ENCODE measurements around the gene MYBPC1.

The MYBPC1 gene

DNA sequence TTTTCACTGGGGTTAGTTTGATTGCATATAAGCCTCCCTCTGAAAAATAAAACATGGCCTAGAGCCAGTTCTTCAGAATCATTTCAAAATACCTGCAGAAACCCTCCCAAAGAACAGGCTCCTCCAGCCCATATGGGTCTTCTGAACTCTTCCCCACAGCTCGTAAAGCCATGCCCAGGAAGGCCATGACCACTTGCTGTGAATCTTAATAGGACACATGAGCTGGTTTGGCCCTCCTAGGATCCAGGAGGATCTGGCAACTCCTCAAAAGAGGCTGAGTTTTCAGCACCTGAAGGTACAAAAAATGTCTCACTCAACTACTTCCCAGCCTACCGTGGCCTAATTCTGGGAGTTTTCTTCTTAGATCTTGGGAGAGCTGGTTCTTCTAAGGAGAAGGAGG lies 2.4 kb downstream of the MYBPC1 start:
- DNase-seq: no peak
- intact Hi-C loops (cut with DNase I): no loop called here

DNA sequence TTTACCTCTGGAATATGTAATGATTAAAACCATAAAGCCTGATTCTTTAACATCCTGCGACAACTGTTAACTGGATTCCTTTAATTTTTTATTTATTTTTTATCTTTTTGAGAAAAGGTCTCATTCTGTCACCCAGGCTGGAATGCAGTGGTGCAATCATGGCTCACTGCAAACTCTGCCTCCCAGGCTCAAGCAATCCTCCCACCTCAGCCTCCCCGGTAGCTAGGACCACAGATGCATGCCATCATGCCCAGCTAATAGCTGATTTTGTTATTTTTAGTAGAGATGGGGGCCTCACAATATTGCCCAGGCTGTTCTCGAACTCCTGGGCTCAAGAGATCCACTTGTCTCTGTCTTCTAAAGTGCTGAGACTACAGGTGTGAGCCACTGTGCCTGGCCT lies 3.7 kb downstream of the MYBPC1 start:
- DNase-seq: no peak
- intact Hi-C loops (cut with DNase I): no loop called here

DNA sequence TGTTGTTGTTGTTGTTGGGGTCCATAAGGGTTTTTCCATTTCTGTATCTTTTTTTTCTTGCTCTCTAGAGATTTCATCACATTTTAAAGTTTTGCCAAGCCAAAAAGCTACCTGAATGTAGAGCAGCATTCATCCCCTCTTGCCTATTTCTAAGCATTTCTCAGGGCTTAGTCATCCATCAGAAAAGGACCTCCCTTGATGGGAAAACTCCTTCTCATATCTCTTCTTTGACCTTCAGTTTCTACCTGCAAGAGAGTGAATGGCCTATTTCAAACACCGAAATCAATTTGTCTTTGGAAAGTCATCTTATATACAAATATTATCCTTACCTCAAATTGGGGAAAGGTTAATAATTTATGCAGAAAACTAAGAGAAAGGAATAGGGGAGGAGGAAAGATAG lies 4.5 kb downstream of the MYBPC1 start:
- DNase-seq: no peak
- intact Hi-C loops (cut with DNase I): no loop called here

DNA sequence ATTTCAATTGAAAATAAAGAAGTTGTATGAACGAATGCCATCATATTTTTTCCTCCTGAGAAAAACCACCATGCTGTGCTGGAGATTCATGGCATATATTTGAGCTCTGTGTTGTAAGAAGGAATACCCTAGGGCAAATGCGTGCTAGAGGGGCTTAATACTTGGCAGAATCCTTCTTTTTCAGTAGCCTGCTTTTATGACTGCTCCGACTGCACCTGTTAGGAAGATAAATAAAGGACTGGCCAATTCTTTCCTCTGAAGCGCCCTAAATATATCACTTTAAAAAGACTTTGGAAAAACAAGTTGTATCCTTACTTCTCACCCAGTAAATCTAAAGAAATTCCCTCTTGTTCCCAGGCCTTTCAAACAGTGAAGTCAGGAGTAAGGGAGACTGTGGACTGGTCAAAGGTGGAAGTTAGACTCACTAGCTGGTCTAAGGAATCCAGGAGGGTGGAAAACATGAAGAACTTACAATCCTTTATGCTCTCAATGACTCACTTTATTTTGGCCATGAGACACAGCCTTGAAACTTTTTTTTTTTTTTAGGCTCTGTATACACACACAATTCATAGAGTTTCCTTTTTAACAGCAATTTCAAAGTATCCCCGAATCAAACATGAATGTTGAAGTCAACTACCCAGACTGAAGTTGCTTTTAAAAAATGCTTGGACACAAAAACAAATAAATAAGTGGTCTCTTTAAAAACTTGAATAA lies 5.2 kb downstream of the MYBPC1 start:
- no peak for DNase-seq
- intact Hi-C loops (cut with DNase I): no loop called here

DNA sequence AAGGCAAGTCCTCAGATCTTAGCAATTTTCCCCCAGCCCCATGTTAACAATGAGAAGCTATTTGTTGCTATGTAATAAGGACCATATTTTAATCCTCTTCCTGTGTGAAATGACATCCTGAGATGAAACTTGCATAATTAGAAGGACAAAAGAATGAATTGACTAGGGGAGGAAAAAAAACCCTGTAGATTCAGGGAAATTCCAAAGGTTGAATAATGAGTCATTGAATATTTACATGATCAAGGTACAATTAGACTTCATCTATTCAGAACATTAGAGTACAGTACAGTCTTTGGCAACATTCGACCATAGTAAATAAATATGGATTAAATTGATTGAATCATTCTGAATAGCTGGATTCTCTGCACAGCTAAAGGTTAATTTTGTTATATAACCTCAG lies 9.4 kb downstream of the MYBPC1 start:
- intact Hi-C loops (cut with DNase I): no loop called here
- DNase-seq: no peak

DNA sequence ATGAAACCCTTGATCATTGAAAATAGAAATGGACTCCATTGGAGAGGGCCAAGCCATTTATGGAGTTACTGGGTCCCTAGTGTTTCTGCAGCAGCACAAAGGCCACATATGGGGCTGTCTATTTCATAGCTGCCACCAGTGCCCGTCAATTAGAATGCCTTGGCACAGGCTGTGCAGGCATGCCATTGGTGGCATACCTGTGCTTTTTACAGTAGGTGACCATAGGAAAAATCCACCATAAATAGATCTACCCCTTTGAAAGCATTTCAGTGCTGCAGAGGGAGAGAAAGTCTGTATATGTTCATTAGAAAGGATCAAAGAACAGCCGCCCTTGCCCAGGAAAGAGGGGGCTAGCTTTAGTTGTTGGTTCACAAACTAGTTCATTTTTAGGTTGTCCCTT lies 13.1 kb downstream of the MYBPC1 start:
- intact Hi-C loops (cut with DNase I): no loop called here
- DNase-seq: no peak

DNA sequence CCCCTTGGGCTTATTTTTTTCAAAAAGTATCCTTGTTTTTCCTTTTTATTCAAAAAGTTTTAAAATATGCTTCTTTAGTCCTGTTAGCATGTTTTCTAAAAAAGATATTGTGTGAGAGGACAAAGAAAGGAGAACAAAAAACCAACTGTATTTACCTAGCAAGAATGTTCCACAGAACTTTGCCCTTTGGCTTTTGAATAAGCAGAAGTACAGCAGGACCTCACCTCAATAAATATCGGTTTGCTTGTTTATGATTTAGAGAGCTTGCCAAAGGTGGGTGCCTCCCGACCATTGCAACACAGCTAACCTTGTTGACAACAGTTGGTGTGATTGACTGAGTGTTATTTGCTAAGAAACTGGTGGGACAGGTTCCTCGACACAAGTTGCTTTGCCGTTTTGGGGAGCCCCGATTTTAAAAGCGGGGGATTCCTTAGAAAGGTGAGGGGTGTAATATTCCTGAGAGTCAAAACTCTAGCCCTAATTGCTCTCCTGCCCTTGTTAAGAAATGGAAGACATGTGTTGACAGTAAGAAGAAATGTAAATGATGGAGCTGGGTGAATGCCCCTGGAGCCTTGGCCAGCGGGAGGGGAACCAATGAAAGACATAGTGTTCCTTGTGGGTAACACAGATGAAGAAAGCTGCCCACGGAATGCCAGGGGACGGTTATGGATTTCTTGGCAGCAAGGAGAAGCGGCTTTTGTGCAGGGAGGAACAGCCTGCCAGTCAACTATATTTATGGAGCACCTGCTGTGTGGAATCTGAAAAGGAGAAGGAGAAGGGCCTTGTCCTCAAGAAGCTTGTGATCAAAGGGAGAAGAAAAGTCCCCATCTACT lies 13.7 kb downstream of the MYBPC1 start:
- DNase-seq: no peak
- intact Hi-C loops (cut with DNase I): no loop called here

DNA sequence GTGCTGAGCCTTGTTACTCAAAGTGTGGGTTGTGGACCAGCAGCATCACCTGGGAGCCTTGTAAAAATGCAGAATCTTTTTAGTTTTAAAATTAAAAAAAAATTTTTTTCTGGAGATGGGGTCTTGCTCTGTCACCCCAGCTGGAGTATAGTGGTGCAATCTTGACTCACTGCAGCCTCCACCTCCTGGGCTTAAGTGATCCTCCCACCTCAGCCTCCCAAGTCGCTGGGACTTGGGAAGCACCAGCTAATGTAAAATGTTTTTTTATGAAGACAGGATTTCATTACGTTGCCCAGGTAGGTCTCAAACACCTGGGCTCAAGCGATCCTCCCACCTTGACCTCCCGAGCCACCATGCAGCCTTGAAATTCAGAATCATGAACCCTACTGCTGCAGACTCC lies 14.4 kb downstream of the MYBPC1 start:
- no peak for DNase-seq
- intact Hi-C loops (cut with DNase I): no loop called here

DNA sequence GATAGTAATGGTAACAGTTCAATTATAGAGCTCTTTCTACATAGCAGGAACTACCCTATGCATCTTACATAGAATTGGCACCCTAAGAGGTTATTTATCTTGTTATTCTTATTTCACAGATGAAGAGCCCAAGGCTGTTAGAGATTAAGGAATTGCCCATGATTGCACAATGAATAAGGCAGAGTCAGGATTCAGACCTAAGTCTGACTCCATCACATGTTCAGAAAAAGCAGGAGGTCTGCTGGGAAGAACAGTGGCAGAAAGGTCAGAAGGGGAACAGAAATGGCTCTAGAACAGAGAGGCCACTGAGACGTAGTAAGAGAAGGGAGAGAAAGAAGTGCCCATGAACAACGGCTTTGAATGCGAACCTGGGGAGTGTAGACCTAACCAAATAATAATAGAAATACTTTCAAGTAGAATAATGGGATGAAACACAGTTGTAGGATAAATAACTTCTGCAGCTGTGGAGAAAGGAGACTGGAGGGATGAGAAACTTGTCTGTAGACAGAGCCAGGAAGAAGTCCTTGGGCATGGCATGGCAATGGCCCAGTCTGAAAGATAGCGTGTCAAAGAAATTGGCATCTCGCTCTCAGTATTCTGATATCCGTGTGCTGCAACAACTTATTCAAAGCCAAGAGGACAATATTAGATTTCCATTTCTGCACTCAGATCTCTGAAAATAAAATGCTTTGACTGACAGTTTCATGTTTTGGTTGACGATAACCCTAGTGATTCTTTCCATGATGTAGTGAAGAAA lies 17.6 kb downstream of the MYBPC1 start:
- intact Hi-C loops (cut with DNase I): no loop called here
- no peak for DNase-seq

DNA sequence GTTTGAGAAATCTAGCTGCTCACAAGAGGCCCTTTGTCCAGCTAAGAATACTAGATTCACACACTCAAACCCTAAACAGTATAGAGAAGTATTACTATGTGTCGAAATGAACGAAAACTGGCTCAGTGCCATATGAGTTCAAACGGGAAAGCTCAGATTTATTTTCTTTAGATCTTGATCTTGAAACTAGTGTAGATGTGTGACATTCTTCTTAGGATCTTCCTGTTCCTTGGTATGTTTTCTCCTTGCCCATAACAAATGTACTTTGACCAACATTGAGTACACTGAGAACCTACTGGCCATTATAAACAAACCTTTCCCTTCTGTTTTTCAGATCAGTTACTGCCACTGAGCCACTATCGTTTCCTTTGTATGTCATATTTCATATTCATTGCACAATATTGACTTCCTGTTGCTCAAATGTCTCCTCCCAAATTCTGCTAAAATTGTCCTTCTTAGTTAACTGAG lies 21.3 kb downstream of the MYBPC1 start:
- DNase-seq: no peak
- intact Hi-C loops (cut with DNase I): no loop called here

DNA sequence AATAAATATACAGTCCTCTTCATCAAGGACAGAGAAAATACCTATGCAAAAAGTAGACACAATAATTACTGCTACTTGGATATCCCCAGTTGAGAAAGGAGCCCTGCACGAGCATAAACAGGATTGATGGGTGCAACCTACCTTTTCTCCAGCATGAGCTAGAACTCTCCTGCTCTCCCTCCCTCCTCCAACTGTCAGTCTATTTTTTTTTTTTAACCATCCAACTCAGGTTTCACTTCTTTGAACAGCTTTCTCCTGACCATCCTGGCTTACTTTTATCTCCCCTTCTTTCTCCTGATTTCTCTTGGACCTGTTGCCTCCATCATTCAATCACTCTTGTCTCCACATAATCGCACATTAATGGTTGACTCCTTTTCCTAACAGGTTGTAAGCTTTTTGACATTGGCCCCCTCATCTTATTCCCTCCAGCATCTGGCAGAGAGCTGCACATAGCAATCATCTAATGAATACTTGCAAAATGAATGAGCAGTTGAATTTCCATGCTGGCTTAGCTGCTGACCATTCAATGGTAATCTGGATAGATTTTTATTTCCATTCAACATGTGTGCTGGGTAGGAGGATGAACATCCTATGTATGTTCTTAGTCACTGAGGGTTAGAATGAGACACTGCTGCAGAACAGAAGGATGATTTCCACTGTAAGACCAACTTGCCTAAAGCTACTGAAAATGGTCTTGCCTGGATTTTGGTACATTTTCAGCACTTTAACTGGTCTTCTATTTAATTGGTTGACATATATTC lies 24.4 kb downstream of the MYBPC1 start:
- intact Hi-C loops (cut with DNase I): no loop called here
- no peak for DNase-seq

DNA sequence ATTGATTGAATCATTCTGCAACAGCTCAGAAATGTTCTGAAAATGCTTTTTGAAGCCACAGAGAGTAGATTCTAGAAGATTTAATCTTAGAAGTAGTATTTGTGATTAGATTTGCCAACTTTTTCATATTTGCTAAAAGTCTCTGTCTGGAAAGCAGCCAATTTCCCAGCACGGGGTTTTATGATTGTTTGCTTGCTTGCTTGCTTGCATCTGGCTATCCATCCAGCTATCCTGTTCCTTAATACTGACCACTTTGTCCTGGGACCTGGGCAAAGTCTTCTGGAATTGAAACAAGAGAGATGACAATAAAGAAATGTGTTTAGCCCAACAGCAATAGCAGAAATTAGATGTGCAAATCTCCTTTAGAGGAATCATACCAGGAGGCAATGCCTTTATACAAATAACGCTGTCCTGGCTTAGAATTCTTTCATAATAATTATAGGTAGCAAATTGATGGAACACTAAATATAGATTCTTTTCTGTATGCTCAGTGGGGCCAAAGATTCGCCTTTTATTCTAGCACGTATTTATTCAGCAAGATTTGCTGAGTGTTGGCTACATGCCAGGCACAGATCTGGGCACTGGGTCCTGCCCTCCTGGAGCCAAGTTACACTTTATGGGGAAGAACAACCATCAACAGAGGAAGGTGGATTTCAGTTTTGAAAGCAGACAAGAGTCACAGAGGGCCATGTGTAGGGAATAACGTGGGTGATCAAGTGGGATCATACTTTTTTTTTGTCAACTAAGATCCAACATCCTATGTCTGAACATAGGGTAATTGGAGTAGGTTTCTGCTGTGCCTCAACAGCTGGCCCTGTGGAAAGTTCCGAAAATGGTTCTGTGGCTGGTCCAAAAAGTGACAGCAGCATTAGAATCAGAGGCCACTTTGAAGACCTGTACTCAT lies 25.3 kb downstream of the MYBPC1 start:
- DNase-seq: no peak
- intact Hi-C loops (cut with DNase I): no loop called here

DNA sequence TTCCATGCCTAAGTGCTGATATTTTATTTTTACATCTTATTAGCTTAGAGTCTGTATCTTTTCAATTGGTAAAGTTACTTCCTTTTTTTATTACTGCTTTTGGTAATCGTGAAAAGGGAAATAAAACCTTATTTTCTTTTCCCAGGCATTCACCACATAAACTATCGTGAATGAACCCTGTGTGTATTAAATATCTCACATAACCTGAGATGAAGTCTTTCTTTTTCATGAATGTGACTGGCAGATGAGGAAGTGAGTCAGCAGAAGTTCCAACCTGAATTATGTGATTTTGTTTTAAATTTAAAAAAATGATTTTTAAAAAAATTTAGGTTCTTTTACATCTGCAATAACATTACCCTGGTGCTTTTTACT lies 26.0 kb downstream of the MYBPC1 start:
- intact Hi-C loops (cut with DNase I): no loop called here
- no peak for DNase-seq

DNA sequence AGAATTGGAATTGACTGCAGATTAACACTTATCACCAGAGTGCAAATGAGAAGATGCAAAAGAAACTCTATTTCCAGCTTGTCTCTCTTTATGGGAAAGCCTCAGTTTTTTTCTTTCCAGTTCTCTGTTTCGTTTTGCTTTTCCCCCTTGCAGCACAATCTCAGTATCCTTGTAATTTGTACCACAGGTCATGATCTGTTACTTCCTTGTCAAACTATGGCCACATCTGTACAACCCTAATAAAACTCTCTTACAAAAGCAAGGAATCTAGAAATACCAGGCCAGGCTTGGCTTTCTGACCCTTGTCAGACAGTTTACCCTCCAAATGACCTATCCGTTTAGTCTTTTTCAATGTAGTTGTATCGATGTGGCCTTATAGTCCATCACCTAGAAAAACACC lies 33.9 kb downstream of the MYBPC1 start:
- intact Hi-C loops (cut with DNase I): no loop called here
- no peak for DNase-seq

DNA sequence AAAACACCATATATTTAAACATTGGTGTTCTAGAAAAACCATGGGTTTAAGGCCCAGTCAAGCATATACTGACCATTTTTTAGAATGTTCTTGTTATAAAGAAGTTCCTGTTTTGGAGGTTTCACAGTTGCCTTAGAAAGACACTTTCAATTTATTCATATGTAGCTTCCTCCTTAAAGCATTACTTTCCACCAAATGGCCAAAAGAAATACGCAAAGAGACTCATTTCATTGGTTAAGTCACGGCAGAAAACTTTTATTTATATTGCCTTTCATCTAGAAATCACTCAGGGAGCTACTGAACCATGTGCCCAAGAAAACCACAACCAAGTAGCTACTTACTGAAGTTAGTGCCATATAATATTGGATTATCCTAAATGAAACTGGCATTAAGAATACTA lies 40.0 kb downstream of the MYBPC1 start:
- intact Hi-C loops (cut with DNase I): no loop called here
- DNase-seq: no peak

DNA sequence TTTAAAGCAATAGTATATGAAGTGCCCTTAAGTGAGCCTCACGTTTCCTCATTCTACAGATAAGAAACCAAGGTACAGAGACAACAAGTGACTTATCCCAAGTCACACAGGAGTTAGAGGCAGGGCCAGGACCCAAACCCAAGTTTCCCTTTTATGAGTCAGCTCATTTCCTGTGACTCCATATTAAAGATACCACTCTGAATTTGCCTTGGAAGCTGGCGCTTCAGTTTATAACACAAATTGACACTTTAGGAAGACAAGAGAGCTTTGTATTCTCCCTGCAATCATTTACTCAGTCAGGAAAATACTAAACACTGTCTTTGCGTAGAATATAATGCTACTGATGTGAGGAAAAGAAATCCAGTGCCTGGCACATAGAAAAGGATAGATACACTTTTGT lies 43.2 kb downstream of the MYBPC1 start:
- intact Hi-C loops (cut with DNase I): no loop called here
- DNase-seq: no peak

DNA sequence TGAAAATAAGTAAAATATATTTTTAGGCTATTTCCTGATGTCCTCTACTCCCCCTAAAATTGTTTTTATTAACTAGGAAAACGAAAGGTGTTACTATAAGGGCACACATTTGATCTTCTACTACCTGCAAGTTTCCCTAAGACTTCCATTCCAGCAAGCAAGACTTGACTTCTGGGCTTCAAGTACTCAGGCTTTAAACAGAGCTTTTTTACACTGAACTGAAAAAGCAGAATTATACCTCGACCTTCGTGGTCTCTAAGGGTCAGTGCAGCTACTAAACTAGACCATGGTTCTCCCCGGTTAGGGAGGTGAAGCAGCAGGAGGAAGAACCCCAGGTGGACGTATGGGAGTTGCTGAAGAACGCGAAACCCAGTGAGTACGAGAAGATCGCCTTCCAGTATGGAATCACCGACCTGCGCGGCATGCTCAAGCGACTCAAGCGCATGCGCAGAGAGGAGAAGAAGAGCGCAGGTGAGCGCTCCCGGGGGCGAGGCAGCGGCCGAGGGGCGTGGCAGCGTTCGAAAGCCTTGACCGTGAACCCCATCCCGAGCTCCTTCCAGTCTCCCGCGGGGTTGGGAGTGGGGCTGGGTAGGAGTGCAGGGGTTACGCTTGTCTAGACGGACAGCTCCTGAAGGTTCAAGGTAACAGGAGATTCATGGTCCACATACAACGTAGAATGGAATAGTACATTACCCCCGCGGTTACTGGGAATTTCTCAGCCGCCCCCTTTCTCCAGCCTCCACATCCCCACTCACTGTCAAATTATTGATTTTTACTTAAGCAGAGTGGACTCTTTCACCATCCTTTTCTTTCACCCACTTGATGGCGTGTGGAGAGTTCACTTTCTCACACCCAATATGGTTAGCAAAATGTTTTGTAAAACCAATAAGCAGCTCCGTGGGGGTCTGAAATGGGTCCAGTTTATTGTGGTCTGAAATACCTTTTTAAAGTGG lies 47.6 kb downstream of the MYBPC1 start:
- DNase-seq: peak in 4 of 10 donors; percentile 11 to 75 (median 50)
- intact Hi-C loops (cut with DNase I): no loop called here

DNA sequence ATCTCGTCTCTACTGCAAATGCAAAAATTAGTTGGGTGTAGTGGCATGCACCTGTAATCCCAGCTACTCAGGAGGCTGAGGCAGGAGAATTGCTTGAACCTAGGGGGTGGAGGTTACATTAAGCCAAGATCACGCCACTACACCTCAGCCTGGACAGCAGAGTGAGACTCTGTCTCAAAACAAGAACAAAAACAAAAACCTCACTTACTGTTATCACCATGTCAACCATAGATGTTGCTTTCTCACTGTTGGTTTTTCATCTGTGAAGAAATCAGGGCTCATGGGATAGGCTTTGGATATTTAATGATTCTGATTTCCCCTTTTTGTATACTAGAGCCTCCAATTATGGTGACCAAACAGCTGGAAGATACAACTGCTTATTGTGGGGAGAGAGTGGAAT lies 52.9 kb downstream of the MYBPC1 start:
- DNase-seq: no peak
- intact Hi-C loops (cut with DNase I): no loop called here

DNA sequence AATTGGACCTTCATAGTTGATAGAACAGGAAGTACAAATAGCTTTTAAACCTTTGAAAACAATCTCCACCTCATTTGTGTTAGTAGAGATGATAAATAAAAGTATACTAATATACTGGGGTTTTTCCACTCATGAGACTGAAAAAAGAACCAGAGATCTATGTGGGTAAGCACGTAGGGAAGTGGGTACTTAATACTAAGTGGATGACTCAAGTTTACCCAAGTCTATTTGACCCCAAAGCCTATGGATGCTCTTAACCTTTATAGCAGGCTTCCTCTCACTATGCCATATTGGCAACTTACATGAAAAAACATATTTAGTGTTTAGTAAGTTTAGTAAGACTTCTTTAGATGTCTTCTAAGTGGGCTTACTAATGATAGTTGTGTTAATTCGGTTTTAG lies 53.4 kb downstream of the MYBPC1 start:
- intact Hi-C loops (cut with DNase I): no loop called here
- no peak for DNase-seq

Data from posterior cingulate gyrus (tissue), 11 donors.